HepG2 (cell line): ENCODE results near the gene CACNA1I. TPM values are rescaled to one million over a fixed set of nuclear protein-coding genes. Genes with fewer than 3 reads are reported as not detected.

ENCODE experiments used
- ATAC-seq: fragments of 200-7000 bp; cut with Tn5 transposase; 3 replicates; pipeline ENCODE4 v1.9.1; 2020; ENCODE audit warnings: mild to moderate bottlenecking, moderate library complexity
- BruUV-seq: library from RNA; stranded (reverse); fragments of 400-500 nt; replicated peaks from 2 replicates; lab custom pipeline; 2021; lab: Mats Ljungman, UMichigan
- CTCF ChIA-PET: fragments of 300-600 bp; formaldehyde crosslinking; extraction: SDS; loops from one replicate; lab custom pipeline; 2021; ENCODE audit warnings: low total read pairs, inconsistent platforms, low intra/inter-chr PET ratio; lab: Yijun Ruan, JAX
- POLR2A ChIA-PET: fragments of 350-600 bp; sonication (Branson Sonifier 250); formaldehyde crosslinking; loops from one replicate; lab custom pipeline; 2020; ENCODE audit warnings: antibody characterized with exemption, inconsistent platforms; lab: Yijun Ruan, JAX
- DNase-seq: peaks from one replicate; pipeline ENCODE4 v3.0.0-alpha.2; 2015; ENCODE audit warnings: low spot score
- FAIRE-seq: peaks from 3 replicates; lab custom pipeline; 2011; peaks lifted over from hg19 to GRCh38; lab: Jason Lieb, UNC
- H2AFZ ChIP-seq: one replicate; pipeline ENCODE4 v1.6.1; 2011; ENCODE audit warnings: low read length, inconsistent platforms
- H3K27ac ChIP-seq: fragments of 300-600 bp; 3 replicates; pipeline ENCODE4 v1.8.0; 2011; ENCODE audit warnings: mixed run types, mild to moderate bottlenecking, mixed read lengths, low read length, inconsistent platforms; ENCODE audit not compliant: insufficient read depth; ENCODE audit errors: extremely low read length
- H3K27me3 ChIP-seq, 2 experiments: fragments of 200-600 bp in 1 of 2; 2 replicates in 1 of 2; 3 replicates in 1 of 2; pipeline versions ENCODE4 v1.6.0 to v1.8.0; 2011; ENCODE audit warnings: low read length in 2 of 2, mild to moderate bottlenecking in 2 of 2, moderate library complexity in 2 of 2, inconsistent platforms in 1 of 2; ENCODE audit not compliant: insufficient read depth in 2 of 2, control insufficient read depth in 1 of 2
- H3K36me3 ChIP-seq, 2 experiments: fragments of 200-600 bp in 1 of 2; replicated peaks in 1 of 2; 2 replicates in 1 of 2; 3 replicates in 1 of 2; pipeline versions ENCODE4 v1.5.1 to v1.8.0; 2011; ENCODE audit warnings: low read length in 2 of 2, inconsistent platforms in 1 of 2; ENCODE audit not compliant: insufficient read depth in 2 of 2, control insufficient read depth in 1 of 2
- H3K4me1 ChIP-seq: 2 replicates; pipeline ENCODE4 v1.5.1; 2012; ENCODE audit warnings: low read length, inconsistent platforms; ENCODE audit not compliant: insufficient read depth
- H3K4me2 ChIP-seq: 2 replicates; pipeline ENCODE4 v1.6.0; 2011; ENCODE audit warnings: low read depth, low read length, inconsistent platforms
- H3K4me3 ChIP-seq, 3 experiments: fragments of 200-600 bp in 1 of 3; sonication (generic), shearing (Covaris generic) in 1 of 3; replicated peaks in 1 of 3; 2 replicates each; pipeline ENCODE4 v1.5.1; 2011 to 2016; ENCODE audit warnings: low read length in 3 of 3, inconsistent platforms in 2 of 3, low read depth in 2 of 3, mild to moderate bottlenecking in 2 of 3, control low read depth in 1 of 3, mixed read lengths in 1 of 3; ENCODE audit not compliant: insufficient read depth in 1 of 3
- H3K79me2 ChIP-seq: one replicate; pipeline ENCODE4 v1.6.1; 2011; ENCODE audit warnings: low read length, inconsistent platforms; ENCODE audit not compliant: insufficient read depth
- H3K9ac ChIP-seq: 2 replicates; pipeline ENCODE4 v1.6.0; 2011; ENCODE audit warnings: mild to moderate bottlenecking, low read depth, low read length, inconsistent platforms; ENCODE audit not compliant: insufficient read depth
- H3K9me3 ChIP-seq: 2 replicates; pipeline ENCODE4 v1.5.1; 2012; ENCODE audit warnings: mild to moderate bottlenecking, low read length
- H4K20me1 ChIP-seq: 2 replicates; pipeline ENCODE4 v1.6.0; 2011; ENCODE audit warnings: inconsistent platforms, mild to moderate bottlenecking, low read length, moderate library complexity; ENCODE audit not compliant: insufficient read depth
- CEBPB ChIP-seq: IDR thresholded peaks from 2 replicates; pipeline ENCODE4 v1.6.1; 2011; ENCODE audit warnings: low read depth, low read length, improper control_type of control experiment, borderline replicate concordance
- GABPA ChIP-seq, 2 experiments: IDR thresholded peaks; 2 replicates each; pipeline ENCODE4 v1.6.1; 2011 to 2016; ENCODE audit warnings: low read depth in 2 of 2, low read length in 1 of 2, missing biosample characterization in 1 of 2, missing genetic modification characterization in 1 of 2
- KLF16 ChIP-seq, 2 experiments: sonication (generic) in 1 of 2; formaldehyde crosslinking in 1 of 2; IDR thresholded peaks; 2 replicates each; pipeline versions ENCODE4 v1.6.1 to v1.8.0; 2016 to 2023; ENCODE audit warnings: missing genetic modification reagents in 2 of 2, missing compliant biosample characterization in 1 of 2
- MEIS2 ChIP-seq: sonication (generic); formaldehyde crosslinking; IDR thresholded peaks from 2 replicates; pipeline ENCODE4 v1.9.0; 2021; ENCODE audit warnings: mild to moderate bottlenecking, missing genetic modification reagents
- PHB2 ChIP-seq: fragments of 450-650 bp; IDR thresholded peaks from 2 replicates; pipeline ENCODE4 v1.6.1; 2018; ENCODE audit not compliant: partially characterized antibody
- SP140L ChIP-seq: sonication (generic); formaldehyde crosslinking; IDR thresholded peaks from 2 replicates; pipeline ENCODE4 v1.4.0; 2020; ENCODE audit warnings: missing genetic modification reagents, borderline replicate concordance
- WGBS: methylation state at CpG from one replicate; pipeline ENCODE4 v1.1.6; 2017; ENCODE audit warnings: low lambda C conversion rate; 5-methylcytosine and 5-hydroxymethylcytosine counted together
- in situ Hi-C: cut with HindIII; loops from 2 replicates; pipeline ENCODE4 v1.10.0; 2017; ENCODE audit warnings: low pct_unique_long_range_greater_than_20kb; ENCODE audit not compliant: extremely low pct_ligation_motif_present
- intact Hi-C: fragments of 100-400 bp; cut with micrococcal nuclease; formaldehyde crosslinking; loops from one replicate; pipeline ENCODE4 v1.10.0; 2022; ENCODE audit not compliant: unreplicated experiment
- polyA plus RNA-seq, 8 experiments: library from polyadenylated mRNA; depleted of rRNA in 3 of 8; stranded (reverse) in 7 of 8; unstranded in 1 of 8; fragments of >200 nt; fragmentation: Illumina TruSeq in 4 of 8; extraction: Trizol in 4 of 8; gene quantifications; 2 replicates each; pipeline versions ENCODE4 v1.2.1 to v1.2.3, GENCODE V29; 2011 to 2016; ENCODE audit warnings: low read depth in 4 of 8, missing spikeins in 1 of 8, mixed read lengths in 1 of 8; ENCODE audit not compliant: insufficient read depth in 1 of 8
- total RNA-seq, 5 experiments: library from RNA; depleted of rRNA; stranded (reverse); fragments of >200 nt; fragmentation: Illumina TruSeq; extraction: Trizol; gene quantifications; 2 replicates each; pipeline ENCODE4 v1.2.3, GENCODE V29; 2016; ENCODE audit warnings: low read depth in 1 of 5
- TF ChIP-seq, protein P1 (sequence below): sonication (generic); formaldehyde crosslinking; conservative IDR thresholded peaks from 2 replicates; pipeline ENCODE4 v1.8.0; 2022; ENCODE audit warnings: missing genetic modification reagents
- TF ChIP-seq, protein P2 (sequence below): sonication (generic); formaldehyde crosslinking; IDR thresholded peaks from 2 replicates; pipeline ENCODE4 v1.5.0; 2020; ENCODE audit warnings: mild to moderate bottlenecking, missing genetic modification reagents

The CACNA1I gene
- total and polyA plus RNA-seq, 2 of the 13 experiments (the other 11 are each of a cell fraction or from before 2014, with no cell fraction given), result not detected

DNA sequence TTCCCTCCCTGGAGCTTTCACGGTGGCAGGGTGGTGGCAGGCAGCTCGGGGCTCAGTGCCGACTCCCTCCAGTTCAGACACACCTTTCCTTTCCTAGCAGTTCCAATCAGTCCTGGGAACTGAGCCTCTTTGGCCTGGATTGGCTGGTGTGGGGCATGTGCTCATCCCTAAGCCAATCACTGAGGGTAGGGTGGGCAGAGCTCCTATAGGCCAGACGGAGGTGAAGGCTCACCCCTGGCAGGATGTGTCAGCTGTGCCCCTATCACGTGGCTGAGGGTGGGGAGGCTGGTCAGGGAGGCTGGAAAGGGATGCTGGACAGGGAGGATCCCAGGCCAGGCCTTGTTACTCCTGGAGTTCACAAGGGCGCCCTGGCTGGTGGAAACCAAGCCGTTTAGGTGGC is 40.2 kb downstream of the CACNA1I start:
- no peak overlapping the region for H3K9ac ChIP-seq
- BruUV-seq, result no TSS peak
- intact Hi-C loops (no loop called here), in situ Hi-C loops (no loop called here)
- H3K36me3 ChIP-seq, result no peaks in the 10 kb centered on the region
- no peak overlapping the region for H3K4me3 ChIP-seq
- H3K4me2 ChIP-seq, result no peak overlapping the region
- 3% methylated on average over 5 of the region's 7 CpGs for WGBS
- no peaks in the 10 kb centered on the region for H4K20me1 ChIP-seq
- ATAC-seq (no peak), FAIRE-seq (no peak), DNase-seq (no peak)
- no peaks in the 10 kb centered on the region for H3K9me3 ChIP-seq
- TF ChIP-seq CEBPB, result no peak
- H3K27ac ChIP-seq, result no peak overlapping the region
- no peak overlapping the region for H2AFZ ChIP-seq
- no peaks in the 10 kb centered on the region for H3K79me2 ChIP-seq
- H3K27me3 ChIP-seq, result peaks cover 0 to 34% of the 10 kb centered on the region in 2 experiments; a peak in 3 of 5 replicates
- ChIA-PET CTCF (no interaction called here), POLR2A (no interaction called here)
- H3K4me1 ChIP-seq, result no peaks in the 10 kb centered on the region

DNA sequence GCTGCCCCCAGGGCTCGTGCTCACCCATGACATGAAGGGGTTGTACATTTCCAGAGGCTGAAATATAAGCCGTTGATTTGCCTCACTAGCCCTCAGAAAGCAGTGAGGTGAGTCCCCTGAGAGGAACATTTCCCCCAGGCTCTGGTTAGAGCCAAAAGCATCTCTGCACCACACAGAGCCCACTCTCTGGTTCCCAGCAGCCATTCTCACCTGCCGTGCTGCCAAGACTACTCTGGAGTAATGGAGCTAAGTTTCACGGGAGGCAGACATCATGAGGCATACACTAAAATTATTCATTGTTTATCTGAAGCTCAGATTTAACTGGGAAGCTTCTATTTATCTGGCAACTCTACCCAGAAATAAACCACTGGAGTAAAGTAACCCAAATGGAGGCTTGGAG is 40.8 kb downstream of the CACNA1I start:
- no peak overlapping the region for H3K4me2 ChIP-seq
- H3K9ac ChIP-seq, result no peak overlapping the region
- WGBS, result 0% methylated on average over 2 of the region's 4 CpGs
- no peak overlapping the region for H3K27ac ChIP-seq
- ChIA-PET POLR2A (no interaction called here), CTCF (no interaction called here)
- DNase-seq, result no peak
- peaks cover 0 to 36% of the 10 kb centered on the region in 2 experiments; a peak in 3 of 5 replicates for H3K27me3 ChIP-seq
- H2AFZ ChIP-seq, result no peak overlapping the region
- no peak overlapping the region for H3K4me3 ChIP-seq
- no peak for ATAC-seq
- FAIRE-seq, result no peak
- no peaks in the 10 kb centered on the region for H3K36me3 ChIP-seq
- H3K79me2 ChIP-seq, result no peaks in the 10 kb centered on the region
- BruUV-seq, result no TSS peak
- intact Hi-C loops, result no loop called here
- in situ Hi-C loops, result no loop called here
- H3K4me1 ChIP-seq, result no peaks in the 10 kb centered on the region
- no peaks in the 10 kb centered on the region for H3K9me3 ChIP-seq
- H4K20me1 ChIP-seq, result no peaks in the 10 kb centered on the region
- TF ChIP-seq SP140L (CRISPR knock-in tag) (no peak), PHB2 (no peak), GABPA (IDR thresholded peaks at IDR 0.05; ENCODE audit: low read depth, low read length) (no peak), GABPA (CRISPR knock-in tag; IDR thresholded peaks at IDR 0.05; ENCODE audit: low read depth) (no peak), KLF16 (CRISPR knock-in tag; IDR thresholded peaks at IDR 0.05) (no peak), MEIS2 (no peak)
- TF ChIP-seq, protein P1, sequence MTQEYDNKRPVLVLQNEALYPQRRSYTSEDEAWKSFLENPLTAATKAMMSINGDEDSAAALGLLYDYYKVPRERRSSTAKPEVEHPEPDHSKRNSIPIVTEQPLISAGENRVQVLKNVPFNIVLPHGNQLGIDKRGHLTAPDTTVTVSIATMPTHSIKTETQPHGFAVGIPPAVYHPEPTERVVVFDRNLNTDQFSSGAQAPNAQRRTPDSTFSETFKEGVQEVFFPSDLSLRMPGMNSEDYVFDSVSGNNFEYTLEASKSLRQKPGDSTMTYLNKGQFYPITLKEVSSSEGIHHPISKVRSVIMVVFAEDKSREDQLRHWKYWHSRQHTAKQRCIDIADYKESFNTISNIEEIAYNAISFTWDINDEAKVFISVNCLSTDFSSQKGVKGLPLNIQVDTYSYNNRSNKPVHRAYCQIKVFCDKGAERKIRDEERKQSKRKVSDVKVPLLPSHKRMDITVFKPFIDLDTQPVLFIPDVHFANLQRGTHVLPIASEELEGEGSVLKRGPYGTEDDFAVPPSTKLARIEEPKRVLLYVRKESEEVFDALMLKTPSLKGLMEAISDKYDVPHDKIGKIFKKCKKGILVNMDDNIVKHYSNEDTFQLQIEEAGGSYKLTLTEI (CRISPR knock-in tag), result no peak
- TF ChIP-seq, protein P2, sequence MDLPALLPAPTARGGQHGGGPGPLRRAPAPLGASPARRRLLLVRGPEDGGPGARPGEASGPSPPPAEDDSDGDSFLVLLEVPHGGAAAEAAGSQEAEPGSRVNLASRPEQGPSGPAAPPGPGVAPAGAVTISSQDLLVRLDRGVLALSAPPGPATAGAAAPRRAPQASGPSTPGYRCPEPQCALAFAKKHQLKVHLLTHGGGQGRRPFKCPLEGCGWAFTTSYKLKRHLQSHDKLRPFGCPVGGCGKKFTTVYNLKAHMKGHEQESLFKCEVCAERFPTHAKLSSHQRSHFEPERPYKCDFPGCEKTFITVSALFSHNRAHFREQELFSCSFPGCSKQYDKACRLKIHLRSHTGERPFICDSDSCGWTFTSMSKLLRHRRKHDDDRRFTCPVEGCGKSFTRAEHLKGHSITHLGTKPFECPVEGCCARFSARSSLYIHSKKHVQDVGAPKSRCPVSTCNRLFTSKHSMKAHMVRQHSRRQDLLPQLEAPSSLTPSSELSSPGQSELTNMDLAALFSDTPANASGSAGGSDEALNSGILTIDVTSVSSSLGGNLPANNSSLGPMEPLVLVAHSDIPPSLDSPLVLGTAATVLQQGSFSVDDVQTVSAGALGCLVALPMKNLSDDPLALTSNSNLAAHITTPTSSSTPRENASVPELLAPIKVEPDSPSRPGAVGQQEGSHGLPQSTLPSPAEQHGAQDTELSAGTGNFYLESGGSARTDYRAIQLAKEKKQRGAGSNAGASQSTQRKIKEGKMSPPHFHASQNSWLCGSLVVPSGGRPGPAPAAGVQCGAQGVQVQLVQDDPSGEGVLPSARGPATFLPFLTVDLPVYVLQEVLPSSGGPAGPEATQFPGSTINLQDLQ (CRISPR knock-in tag), result no peak
